IMR-90 (cell line): ENCODE data around the gene E2F3. TPM values are rescaled to one million over a fixed set of nuclear protein-coding genes. Genes with fewer than 3 reads are reported as not detected.

Experiments
- ATAC-seq: fragments of 200-7000 bp; cut with Tn5 transposase; 2 replicates; pipeline ENCODE4 v1.9.1; 2020; ENCODE audit warnings: low read depth, mild to moderate bottlenecking, moderate library complexity
- BruUV-seq: library from RNA; stranded (reverse); fragments of 400-500 nt; replicated peaks from 2 replicates; lab custom pipeline; 2021; lab: Mats Ljungman, UMichigan
- CTCF ChIA-PET: fragments of 300-600 bp; formaldehyde crosslinking; extraction: SDS; loops from one replicate; lab custom pipeline; 2021; ENCODE audit warnings: antibody characterized with exemption; lab: Yijun Ruan, JAX
- POLR2A ChIA-PET: fragments of 300-600 bp; sonication (Branson Sonifier 250); formaldehyde crosslinking; loops from one replicate; lab custom pipeline; 2022; ENCODE audit warnings: antibody characterized with exemption; ENCODE audit not compliant: unreplicated experiment; lab: Charles Lee
- DNase-seq: peaks from one replicate; pipeline ENCODE4 v3.0.0; 2013
- H2AFZ ChIP-seq: replicated peaks from 2 replicates; pipeline ENCODE3; 2013; ENCODE audit warnings: low read length, mild to moderate bottlenecking; ENCODE audit not compliant: poor library complexity
- H2AK5ac ChIP-seq: 2 replicates; pipeline ENCODE4 v1.6.1; 2013; ENCODE audit warnings: low read depth, low read length, inconsistent platforms
- H2AK9ac ChIP-seq: replicated peaks from 2 replicates; pipeline ENCODE3; 2013; ENCODE audit warnings: mild to moderate bottlenecking, low read depth, low read length, moderate library complexity; ENCODE audit not compliant: poor library complexity
- H2BK120ac ChIP-seq: 2 replicates; pipeline ENCODE4 v1.6.1; 2013; ENCODE audit warnings: low read depth, low read length, inconsistent platforms
- H2BK15ac ChIP-seq: 3 replicates; pipeline ENCODE4 v1.6.1; 2013; ENCODE audit warnings: low read depth, low read length, inconsistent platforms
- H2BK20ac ChIP-seq: 2 replicates; pipeline ENCODE4 v1.6.1; 2013; ENCODE audit warnings: low read depth, mild to moderate bottlenecking, inconsistent platforms, low read length, moderate library complexity
- H2BK5ac ChIP-seq: 2 replicates; pipeline ENCODE4 v1.6.1; 2013; ENCODE audit warnings: mild to moderate bottlenecking, low read depth, low read length, inconsistent platforms; ENCODE audit not compliant: poor library complexity, severe bottlenecking
- H3K14ac ChIP-seq: replicated peaks from 2 replicates; pipeline ENCODE4 v1.6.1; 2013; ENCODE audit warnings: low read depth, low read length, inconsistent platforms
- H3K18ac ChIP-seq: 2 replicates; pipeline ENCODE4 v1.6.1; 2013; ENCODE audit warnings: low read depth, low read length, control low read depth
- H3K23ac ChIP-seq: 2 replicates; pipeline ENCODE4 v1.6.1; 2013; ENCODE audit warnings: low read depth, low read length, inconsistent platforms
- H3K27ac ChIP-seq: 2 replicates; pipeline ENCODE4 v1.5.1; 2013; ENCODE audit warnings: mild to moderate bottlenecking, control low read depth, low read length; ENCODE audit not compliant: insufficient read depth
- H3K27me3 ChIP-seq: 2 replicates; pipeline ENCODE4 v1.6.1; 2013; ENCODE audit warnings: low read length; ENCODE audit not compliant: control insufficient read depth, insufficient read depth
- H3K36me3 ChIP-seq: 2 replicates; pipeline ENCODE4 v1.6.1; 2013; ENCODE audit warnings: low read length, mixed read lengths; ENCODE audit not compliant: control insufficient read depth, insufficient read depth
- H3K4ac ChIP-seq: 2 replicates; pipeline ENCODE4 v1.6.1; 2013; ENCODE audit warnings: low read depth, low read length, inconsistent platforms
- H3K4me1 ChIP-seq: 2 replicates; pipeline ENCODE4 v1.6.1; 2013; ENCODE audit warnings: low read length, mixed read lengths; ENCODE audit not compliant: control insufficient read depth, insufficient read depth
- H3K4me2 ChIP-seq: 2 replicates; pipeline ENCODE4 v1.6.1; 2013; ENCODE audit warnings: low read depth, mild to moderate bottlenecking, control low read depth, low read length, moderate library complexity
- H3K4me3 ChIP-seq: 2 replicates; pipeline ENCODE4 v1.5.1; 2013; ENCODE audit warnings: low read depth, mild to moderate bottlenecking, control low read depth, low read length, moderate library complexity; ENCODE audit not compliant: insufficient read depth
- H3K56ac ChIP-seq: 2 replicates; pipeline ENCODE4 v1.6.1; 2013; ENCODE audit warnings: low read length, inconsistent platforms; ENCODE audit not compliant: insufficient read depth; ENCODE audit errors: extremely low read depth
- H3K79me1 ChIP-seq, 2 experiments: 2 replicates each; pipeline ENCODE4 v1.6.1; 2013; ENCODE audit warnings: low read length in 2 of 2, inconsistent platforms in 1 of 2, low read depth in 1 of 2
- H3K9ac ChIP-seq: 2 replicates; pipeline ENCODE4 v1.6.1; 2013; ENCODE audit warnings: low read depth, low read length, control low read depth
- H3K9me1 ChIP-seq: 2 replicates; pipeline ENCODE4 v1.6.1; 2013; ENCODE audit warnings: low read length, inconsistent platforms; ENCODE audit not compliant: insufficient read depth
- H3K9me3 ChIP-seq: 2 replicates; pipeline ENCODE4 v1.6.1; 2013; ENCODE audit warnings: low read length; ENCODE audit not compliant: control insufficient read depth, insufficient read depth
- H4K20me1 ChIP-seq: 2 replicates; pipeline ENCODE4 v1.6.1; 2013; ENCODE audit warnings: low read length, inconsistent platforms; ENCODE audit not compliant: insufficient read depth
- H4K5ac ChIP-seq: 2 replicates; pipeline ENCODE4 v1.6.1; 2013; ENCODE audit warnings: mild to moderate bottlenecking, low read depth, low read length, control low read depth
- H4K8ac ChIP-seq, 2 experiments: 2 replicates each; pipeline ENCODE4 v1.6.1; 2013; ENCODE audit warnings: low read depth in 2 of 2, low read length in 2 of 2, control low read depth in 1 of 2, inconsistent platforms in 1 of 2
- H4K91ac ChIP-seq: 2 replicates; pipeline ENCODE4 v1.6.1; 2013; ENCODE audit warnings: low read depth, low read length, inconsistent platforms; ENCODE audit not compliant: insufficient read depth
- BHLHE40 ChIP-seq: fragments of 150-350 bp; IDR thresholded peaks from 2 replicates; pipeline ENCODE4 v1.6.1; 2016; ENCODE audit warnings: mild to moderate bottlenecking, low read depth, low read length
- CEBPB ChIP-seq: IDR thresholded peaks from 2 replicates; pipeline ENCODE4 v1.6.1; 2012; ENCODE audit warnings: low read depth, low read length, improper control_type of control experiment
- FOS ChIP-seq: fragments of 150-350 bp; IDR thresholded peaks from 2 replicates; pipeline ENCODE4 v1.6.1; 2016; ENCODE audit warnings: low read depth, low read length
- MAZ ChIP-seq: IDR thresholded peaks from 2 replicates; pipeline ENCODE4 v1.6.1; 2012; ENCODE audit warnings: low read depth, mild to moderate bottlenecking, low read length, improper control_type of control experiment, moderate library complexity, borderline replicate concordance
- NFE2L2 ChIP-seq: fragments of 150-350 bp; IDR thresholded peaks from 2 replicates; pipeline ENCODE4 v1.6.1; 2016; ENCODE audit warnings: low read depth, mild to moderate bottlenecking, low read length
- POLR2A ChIP-seq: IDR thresholded peaks from 2 replicates; pipeline ENCODE4 v1.6.1; 2012; ENCODE audit warnings: mild to moderate bottlenecking, low read depth, low read length
- RCOR1 ChIP-seq: IDR thresholded peaks from 2 replicates; pipeline ENCODE4 v1.6.1; 2012; ENCODE audit warnings: mild to moderate bottlenecking, low read length, improper control_type of control experiment; ENCODE audit not compliant: insufficient replicate concordance
- SMC3 ChIP-seq: fragments of 150-350 bp; IDR thresholded peaks from 2 replicates; pipeline ENCODE4 v1.6.1; 2016; ENCODE audit warnings: low read depth, mild to moderate bottlenecking, antibody characterized with exemption, low read length, moderate library complexity
- WGBS, 2 experiments: methylation state at CpG; one replicate each; pipeline versions ENCODE4 v1.1.5 to v1.1.7; 2013; ENCODE audit warnings: missing lambda C conversion rate in 2 of 2; ENCODE audit not compliant: insufficient read length in 1 of 2; ENCODE audit errors: extremely low coverage in 2 of 2; 5-methylcytosine and 5-hydroxymethylcytosine counted together
- dilution Hi-C: fragments of 300-500 bp; cut with HindIII; formaldehyde crosslinking; loops from one replicate; pipeline ENCODE4 v1.14.3; 2018; ENCODE audit warnings: low sequenced_read_pairs; ENCODE audit not compliant: unreplicated experiment
- in situ Hi-C: fragments of 300-500 bp; cut with MboI; formaldehyde crosslinking; loops from 3 replicates; pipeline ENCODE4 v1.14.3; 2019; ENCODE audit warnings: low sequenced_read_pairs, inconsistent platforms, mixed read lengths
- intact Hi-C: fragments of 100-400 bp; cut with micrococcal nuclease; formaldehyde crosslinking; loops from 2 replicates; pipeline ENCODE4 v1.10.0; 2022
- polyA plus RNA-seq, 3 experiments: library from polyadenylated mRNA; depleted of rRNA; stranded (reverse); fragments of >200 nt; gene quantifications; 2 replicates each; pipeline ENCODE4 v1.2.3, GENCODE V29; 2012; ENCODE audit warnings: low replicate concordance in 1 of 3
- total RNA-seq: library from RNA; depleted of rRNA; stranded (reverse); fragments of >200 nt; gene quantifications from 2 replicates; pipeline ENCODE4 v1.2.3, GENCODE V29; 2012

Gene E2F3
- total and polyA plus RNA-seq, 2 of the 4 experiments (the other 2 are of a cell fraction): 2.3 to 8.2 TPM

DNA sequence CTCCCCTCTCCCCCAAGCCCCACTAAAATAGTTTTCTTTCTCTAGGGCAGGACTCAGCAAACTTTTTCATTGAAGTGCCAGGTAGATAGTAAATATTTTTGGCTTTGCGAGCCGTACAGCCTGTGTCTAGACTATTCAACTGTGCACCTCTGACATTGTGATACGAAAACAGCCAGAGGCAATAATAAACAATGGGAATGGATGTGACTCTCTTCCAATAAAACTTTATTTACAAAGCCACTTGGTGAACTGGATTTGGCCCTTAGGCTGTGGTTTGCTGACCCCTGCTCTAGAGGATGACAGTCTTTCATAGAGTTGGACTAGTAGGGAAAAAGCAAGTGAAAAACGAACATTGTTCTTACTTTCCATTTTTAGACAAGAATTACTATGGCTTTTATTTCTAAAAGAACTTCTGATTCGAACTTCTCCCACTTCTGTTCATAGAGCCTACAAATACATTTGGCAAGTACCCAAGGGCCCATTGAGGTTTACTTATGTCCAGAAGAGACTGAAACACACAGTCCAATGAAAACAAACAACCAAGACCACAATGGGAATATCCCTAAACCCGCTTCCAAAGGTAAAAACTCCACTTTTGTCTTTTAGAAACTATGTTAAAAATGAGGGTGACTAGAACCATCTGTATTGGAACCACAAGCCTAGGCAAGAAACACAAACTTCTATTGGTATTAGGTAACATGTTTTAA lies 86.1 kb downstream of the E2F3 start:
- Histone ChIP-seq H3K36me3 (peaks cover 28% of the 10 kb centered on the region), H3K4ac (no peak overlapping the region), H4K91ac (no peak overlapping the region), H2AFZ (no peak overlapping the region), H3K27ac (no peak overlapping the region), H3K18ac (no peak overlapping the region), H3K4me1 (no peaks in the 10 kb centered on the region), H3K14ac (no peak overlapping the region), H3K79me1 (peaks cover 22 to 42% of the 10 kb centered on the region in 2 experiments), H3K4me3 (no peak overlapping the region), H2AK5ac (no peak overlapping the region), H3K56ac (no peak overlapping the region), H4K8ac (no peak overlapping the region), H3K4me2 (no peak overlapping the region), H3K9ac (no peak overlapping the region), H2AK9ac (no peak overlapping the region), H3K23ac (no peak overlapping the region), H2BK120ac (no peak overlapping the region), H3K9me1 (peaks cover 6% of the 10 kb centered on the region; the same call in 1 of the 2 replicates), H2BK20ac (no peak overlapping the region), H4K20me1 (no peaks in the 10 kb centered on the region; the same call in 1 of the 2 replicates), H3K9me3 (no peaks in the 10 kb centered on the region), H2BK5ac (no peak overlapping the region), H2BK15ac (no peak overlapping the region), H4K5ac (no peak overlapping the region), H3K27me3 (no peaks in the 10 kb centered on the region)
- CTCF ChIA-PET: no interaction called here
- no peak for TF ChIP-seq POLR2A
- no peak for TF ChIP-seq BHLHE40
- TF ChIP-seq CEBPB: no peak
- TF ChIP-seq MAZ: no peak
- TF ChIP-seq SMC3: no peak
- no peak for TF ChIP-seq FOS
- no peak for TF ChIP-seq NFE2L2
- no peak for TF ChIP-seq RCOR1
- intact Hi-C loops: no loop called here
- no TSS peak for BruUV-seq
- ATAC-seq: no peak
- in situ Hi-C loops: no loop called here
- 100% methylated on average over 1 of the region's 6 CpGs; no CpG with 5 or more reads in 1 of the 2 experiments for WGBS, 2 experiments
- dilution Hi-C loops: no loop called here
- POLR2A ChIA-PET: no interaction called here
- DNase-seq: peak; percentile 75
